ENCODE data around the gene ADGRL4. TPM values are rescaled to one million over a fixed set of nuclear protein-coding genes. Genes with fewer than 3 reads are reported as not detected.
A peak's percentile ranks its signal among the peaks of the same experiment; 100 is the strongest.
"Not testable (repeated sequence)": the region's sequence is repeated elsewhere in the genome, so short reads cannot be mapped to it uniquely, and the experiment has no call there.

ADGRL4 gene
- total RNA-seq, 1 donor: 16.6 TPM

GRCh38 chr1:78980511-78980910, 26.0 kb downstream of the ADGRL4 start:
- TF ChIP-seq CTCF (IDR thresholded peaks at IDR 0.05; ENCODE audit: extremely low read depth, low read depth, low read length): no peak
- H3K9me3 ChIP-seq (ENCODE audit: low read depth, low read length): no peaks in the 10 kb centered on the region
- H3K27ac ChIP-seq (ENCODE audit: low read depth, low read length): no peak overlapping the region
- no peak overlapping the region for H3K4me2 ChIP-seq (ENCODE audit: insufficient read depth, low read length)
- peaks cover 5% of the 10 kb centered on the region for H3K4me1 ChIP-seq (ENCODE audit: insufficient read depth, low read length)
- H3K27me3 ChIP-seq (ENCODE audit: insufficient read depth, low read length): no peaks in the 10 kb centered on the region
- H4K20me1 ChIP-seq (ENCODE audit: insufficient read depth, low read length): no peaks in the 10 kb centered on the region
- H3K79me2 ChIP-seq (ENCODE audit: insufficient read depth, low read length): peaks cover 4% of the 10 kb centered on the region
- no peaks in the 10 kb centered on the region for H3K36me3 ChIP-seq (ENCODE audit: insufficient read depth, low read length)
- DNase-seq (ENCODE audit: insufficient read length, low spot score, missing footprints): no peak
- H3K4me3 ChIP-seq (ENCODE audit: insufficient read depth, low read length): no peak overlapping the region
- H2AFZ ChIP-seq (ENCODE audit: low read length): peak overlapping the region; percentile 53

GRCh38 chr1:78972723-78973122, 33.8 kb downstream of the ADGRL4 start:
- Histone ChIP-seq H4K20me1 (ENCODE audit: insufficient read depth, low read length) (no peaks in the 10 kb centered on the region), H3K4me2 (ENCODE audit: insufficient read depth, low read length) (no peak overlapping the region), H3K36me3 (ENCODE audit: insufficient read depth, low read length) (no peaks in the 10 kb centered on the region), H3K27me3 (ENCODE audit: insufficient read depth, low read length) (no peaks in the 10 kb centered on the region), H2AFZ (ENCODE audit: low read length) (peak overlapping the region; percentile 43), H3K4me1 (ENCODE audit: insufficient read depth, low read length) (no peaks in the 10 kb centered on the region), H3K27ac (ENCODE audit: low read depth, low read length) (no peak overlapping the region), H3K9me3 (ENCODE audit: low read depth, low read length) (no peaks in the 10 kb centered on the region), H3K4me3 (ENCODE audit: insufficient read depth, low read length) (no peak overlapping the region), H3K79me2 (ENCODE audit: insufficient read depth, low read length) (no peaks in the 10 kb centered on the region)
- DNase-seq (ENCODE audit: insufficient read length, low spot score, missing footprints): no peak
- no peak for TF ChIP-seq CTCF (IDR thresholded peaks at IDR 0.05; ENCODE audit: extremely low read depth, low read depth, low read length)

GRCh38 chr1:78967091-78967490, 39.4 kb downstream of the ADGRL4 start:
- H3K4me3 ChIP-seq (ENCODE audit: insufficient read depth, low read length); H3K4me2 ChIP-seq (ENCODE audit: insufficient read depth, low read length); H2AFZ ChIP-seq (ENCODE audit: low read length); H3K36me3 ChIP-seq (ENCODE audit: insufficient read depth, low read length); H3K4me1 ChIP-seq (ENCODE audit: insufficient read depth, low read length); H3K9me3 ChIP-seq (ENCODE audit: low read depth, low read length); H3K27me3 ChIP-seq (ENCODE audit: insufficient read depth, low read length); H3K27ac ChIP-seq (ENCODE audit: low read depth, low read length); DNase-seq (ENCODE audit: insufficient read length, low spot score, missing footprints); H3K79me2 ChIP-seq (ENCODE audit: insufficient read depth, low read length); H4K20me1 ChIP-seq (ENCODE audit: insufficient read depth, low read length): not testable (repeated sequence)

- Histone ChIP-seq H3K4me3 (ENCODE audit: insufficient read depth, low read length) (no peak overlapping the region), H3K4me1 (ENCODE audit: insufficient read depth, low read length) (no peaks in the 10 kb centered on the region), H3K79me2 (ENCODE audit: insufficient read depth, low read length) (no peaks in the 10 kb centered on the region), H3K4me2 (ENCODE audit: insufficient read depth, low read length) (no peak overlapping the region), H3K9me3 (ENCODE audit: low read depth, low read length) (no peaks in the 10 kb centered on the region), H3K27me3 (ENCODE audit: insufficient read depth, low read length) (no peaks in the 10 kb centered on the region), H3K36me3 (ENCODE audit: insufficient read depth, low read length) (no peaks in the 10 kb centered on the region), H4K20me1 (ENCODE audit: insufficient read depth, low read length) (no peaks in the 10 kb centered on the region), H3K27ac (ENCODE audit: low read depth, low read length) (no peak overlapping the region), H2AFZ (ENCODE audit: low read length) (no peak overlapping the region)
- no peak for TF ChIP-seq CTCF (IDR thresholded peaks at IDR 0.05; ENCODE audit: extremely low read depth, low read depth, low read length)
- no peak for DNase-seq (ENCODE audit: insufficient read length, low spot score, missing footprints)
Measured at GRCh38 chr1:78958711-78959110, 47.8 kb downstream of the ADGRL4 start.
